Measurements from ENCODE around the gene EPM2AIP1.

EPM2AIP1 gene

GRCh38 chr3:37024820-37025405 is 32.0 kb upstream of the EPM2AIP1 start:
- TF ChIP-seq CTCF (IDR thresholded peaks at IDR 0.05; ENCODE audit: low read depth, low read length) = no peak
- no peak for DNase-seq (ENCODE audit: extremely low read depth, low read depth)

- TF ChIP-seq CTCF (IDR thresholded peaks at IDR 0.05; ENCODE audit: low read depth, low read length) = peak; percentile 44
- DNase-seq (ENCODE audit: extremely low read depth, low read depth) = no peak
Measured at GRCh38 chr3:37024092-37024491, 31.2 kb upstream of the EPM2AIP1 start.

GRCh38 chr3:37017683-37018082 is 24.8 kb upstream of the EPM2AIP1 start:
- TF ChIP-seq CTCF (IDR thresholded peaks at IDR 0.05; ENCODE audit: low read depth, low read length) = no peak
- DNase-seq (ENCODE audit: extremely low read depth, low read depth) = no peak

GRCh38 chr3:37016903-37017302 is 24.0 kb upstream of the EPM2AIP1 start:
- TF ChIP-seq CTCF (IDR thresholded peaks at IDR 0.05; ENCODE audit: low read depth, low read length) = no peak
- DNase-seq (ENCODE audit: extremely low read depth, low read depth) = no peak

- no peak for TF ChIP-seq CTCF (IDR thresholded peaks at IDR 0.05; ENCODE audit: low read depth, low read length)
- DNase-seq (ENCODE audit: extremely low read depth, low read depth) = no peak
Measured at GRCh38 chr3:37015642-37016041, 22.7 kb upstream of the EPM2AIP1 start.

GRCh38 chr3:37014620-37015019 is 21.7 kb upstream of the EPM2AIP1 start:
- DNase-seq (ENCODE audit: extremely low read depth, low read depth) = no peak
- no peak for TF ChIP-seq CTCF (IDR thresholded peaks at IDR 0.05; ENCODE audit: low read depth, low read length)

- no peak for TF ChIP-seq CTCF (IDR thresholded peaks at IDR 0.05; ENCODE audit: low read depth, low read length)
- DNase-seq (ENCODE audit: extremely low read depth, low read depth) = peak; percentile 100
Measured at GRCh38 chr3:36993326-36994283, 674 bp upstream of the EPM2AIP1 start, which contains the start of gene MLH1. Gene MLH1, plus strand, starts transcription at chr3:36993518. Its CDS starts 30 bp downstream, at chr3:36993548.

Data from AG09319 (cell line).